HL-60/S4 treated with phorbol 12-myristate 13-acetate at 8.2 ng/mL for 4 days and 3 days (cell line): ENCODE results near the gene PRR29.
"Not testable (repeated sequence)": the region's sequence is repeated elsewhere in the genome, so short reads cannot be mapped to it uniquely, and the experiment has no call there.

Experiments used
- in situ Hi-C: fragments of 300-500 bp; cut with MboI; formaldehyde crosslinking; loops from 2 replicates; pipeline ENCODE4 v1.15.0; 2022; ENCODE audit warnings: low sequenced_read_pairs

PRR29 gene

DNA sequence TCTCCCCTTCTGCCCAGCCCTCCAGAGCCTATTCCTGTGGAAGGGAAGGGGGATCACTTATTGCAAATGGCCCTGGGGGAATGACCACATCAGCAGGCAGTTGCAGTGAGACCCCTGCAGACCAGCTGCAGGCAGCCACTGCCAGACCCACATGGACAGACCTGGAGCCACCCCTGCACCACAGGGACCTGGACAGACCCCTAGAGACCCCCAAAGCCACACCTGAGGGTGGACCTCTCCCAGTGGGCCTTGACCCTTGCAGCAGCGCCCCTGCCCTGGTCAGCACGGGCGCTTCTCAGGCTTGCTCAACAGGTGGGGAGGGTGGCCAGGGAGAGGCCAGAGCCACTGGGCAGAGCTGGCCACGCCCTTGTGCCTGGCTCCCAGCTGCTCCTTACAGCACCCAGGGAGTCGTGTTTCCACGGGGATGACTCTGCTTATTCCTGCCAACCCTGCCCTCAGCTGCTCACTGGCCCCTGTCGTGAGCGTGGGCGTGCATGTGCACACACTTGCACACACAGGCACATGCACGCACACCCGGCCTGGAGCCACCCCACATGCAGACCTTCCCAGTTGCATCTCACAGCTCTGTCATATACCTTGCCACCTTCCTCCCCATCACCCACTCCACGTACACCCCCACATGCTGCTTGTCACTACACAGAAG lies 24.1 kb upstream of the PRR29 start:
- in situ Hi-C loops, result no loop called here

- in situ Hi-C loops, result no loop called here
Measured at GRCh38 chr17:63974594-63975192, 23.5 kb upstream of the PRR29 start.

DNA sequence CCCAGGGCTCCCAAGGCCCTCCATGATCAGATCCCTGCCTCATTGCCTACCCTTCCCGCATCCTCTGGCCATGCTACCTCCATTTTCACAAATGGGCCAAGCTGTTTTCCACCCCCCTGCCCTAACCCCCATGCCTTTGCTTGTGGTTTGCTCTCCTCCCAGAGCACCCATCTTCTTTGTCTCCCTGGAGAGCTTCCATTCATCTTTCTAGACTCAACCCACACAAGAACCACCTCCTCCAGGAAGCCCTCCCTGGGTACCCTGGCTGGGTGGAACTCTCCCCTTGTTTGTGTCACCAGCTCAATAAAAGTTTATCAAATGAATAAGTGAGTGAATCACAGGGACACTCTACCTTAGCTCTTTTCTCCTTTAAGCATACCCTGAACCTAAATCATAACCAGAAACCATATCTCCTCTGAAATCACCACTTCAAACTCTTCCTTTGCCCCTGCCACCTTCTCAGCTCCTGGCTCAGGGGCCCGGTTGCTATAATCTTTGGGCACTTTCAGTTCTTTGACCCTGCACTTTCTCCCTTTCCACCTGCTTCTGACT lies 22.5 kb upstream of the PRR29 start:
- in situ Hi-C loops, result no loop called here

DNA sequence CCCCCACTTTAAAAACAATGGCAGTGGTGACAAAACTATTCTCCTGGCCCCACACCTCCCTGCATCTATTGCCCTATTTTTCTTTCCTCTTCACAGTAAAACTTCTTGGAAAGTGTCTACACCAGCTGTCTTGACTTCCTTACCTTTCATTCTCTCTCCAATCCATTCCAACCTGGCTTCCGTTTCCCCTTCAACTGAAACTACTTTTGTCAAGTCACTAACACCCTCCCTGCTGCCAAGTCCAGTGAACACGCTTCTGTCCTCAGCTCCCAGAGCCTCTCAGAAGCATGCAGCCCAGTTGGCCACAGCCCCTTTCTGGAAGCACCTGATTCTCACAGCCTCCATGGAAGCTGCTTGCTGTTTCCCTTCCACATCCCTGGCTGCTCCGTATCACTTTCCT lies 21.4 kb upstream of the PRR29 start:
- in situ Hi-C loops, result no loop called here

DNA sequence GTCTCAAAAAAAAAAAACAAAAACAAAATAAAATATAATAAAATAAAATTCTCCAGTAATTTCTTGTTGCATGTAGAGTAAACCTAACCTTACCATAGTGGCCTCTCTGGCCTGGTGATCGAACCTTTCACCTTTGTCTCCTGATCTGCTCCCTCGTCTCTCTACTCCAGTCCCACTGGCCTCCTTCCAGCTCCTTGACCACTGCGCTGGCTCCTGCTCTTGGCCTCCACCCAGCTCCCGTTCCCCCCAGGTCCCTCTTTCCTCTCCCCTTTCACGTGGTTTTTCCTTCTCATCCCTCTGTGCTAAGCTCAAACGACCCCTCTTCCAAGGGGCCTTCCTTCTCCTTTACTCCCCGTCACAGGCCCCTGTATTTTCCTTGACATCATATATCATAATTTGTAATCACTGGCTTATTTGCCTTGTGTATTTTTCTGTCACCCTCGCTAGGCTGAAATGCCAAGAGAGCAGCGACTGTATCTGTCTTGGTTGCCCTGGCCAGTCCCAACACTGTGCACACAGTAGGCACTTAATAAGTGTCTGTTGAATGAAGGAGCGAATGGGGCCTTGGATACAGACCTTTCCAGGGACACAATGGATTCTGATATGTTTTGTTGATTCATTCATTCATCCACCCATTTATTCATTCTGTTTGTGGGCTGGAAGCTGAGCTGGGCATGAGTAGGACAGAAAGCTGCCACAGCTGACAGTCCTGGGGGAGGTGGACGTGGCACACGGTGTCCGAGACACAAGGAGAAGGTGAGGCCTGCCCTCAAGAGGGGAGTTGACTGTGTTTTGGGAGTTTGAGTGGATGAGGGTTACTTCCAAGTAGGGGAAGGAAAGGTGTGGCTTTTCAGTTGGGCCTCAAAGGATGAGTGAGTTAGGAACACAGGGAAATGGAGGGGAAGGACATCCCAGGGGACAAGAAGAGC lies 19.6 kb upstream of the PRR29 start:
- in situ Hi-C loops, result no loop called here

GRCh38 chr17:63982641-63983040 lies 15.5 kb upstream of the PRR29 start:
- in situ Hi-C loops, result not testable (repeated sequence)

DNA sequence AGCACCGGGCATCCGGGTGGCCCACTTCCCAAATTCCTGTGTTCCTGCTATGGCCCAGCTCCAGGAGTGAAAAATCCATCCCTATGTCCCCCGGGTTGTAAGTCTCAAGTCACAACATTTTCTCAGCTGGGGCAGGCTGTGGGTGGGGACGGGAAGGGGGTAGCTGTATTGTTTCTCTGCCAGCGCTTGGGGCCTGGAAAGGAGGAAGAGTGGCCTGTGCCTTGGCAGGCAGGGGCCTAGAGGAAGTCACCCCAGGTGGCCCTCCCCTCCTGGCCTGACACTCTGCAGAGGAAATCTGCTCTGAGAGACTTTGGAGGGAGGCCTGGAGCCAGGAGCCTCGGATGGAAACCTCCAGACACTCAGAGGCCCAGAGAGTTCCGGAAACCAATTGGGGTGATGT lies 14.8 kb upstream of the PRR29 start:
- in situ Hi-C loops, result no loop called here

DNA sequence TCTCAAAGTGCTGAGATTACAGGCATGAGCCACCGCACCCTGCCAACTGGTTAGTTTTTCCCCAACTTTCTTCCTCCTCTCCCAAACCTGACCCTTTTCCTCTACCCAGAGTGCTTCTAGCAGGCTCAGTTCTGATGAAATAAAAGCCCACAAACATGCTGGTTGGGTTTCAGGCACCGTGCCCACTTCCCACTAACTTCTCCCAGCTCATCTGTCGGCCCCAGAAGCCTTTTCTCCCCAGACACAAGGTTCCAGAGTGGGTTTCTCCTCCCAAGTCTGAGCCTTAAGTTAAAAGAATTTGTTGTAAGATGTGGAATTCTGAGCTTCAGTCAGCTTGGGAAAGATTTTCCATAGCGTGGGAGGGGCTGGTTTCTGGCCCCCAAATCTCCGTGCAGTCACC lies 13.9 kb upstream of the PRR29 start:
- in situ Hi-C loops, result no loop called here

- in situ Hi-C loops, result no loop called here
Measured at GRCh38 chr17:63984651-63985386, 13.3 kb upstream of the PRR29 start.

DNA sequence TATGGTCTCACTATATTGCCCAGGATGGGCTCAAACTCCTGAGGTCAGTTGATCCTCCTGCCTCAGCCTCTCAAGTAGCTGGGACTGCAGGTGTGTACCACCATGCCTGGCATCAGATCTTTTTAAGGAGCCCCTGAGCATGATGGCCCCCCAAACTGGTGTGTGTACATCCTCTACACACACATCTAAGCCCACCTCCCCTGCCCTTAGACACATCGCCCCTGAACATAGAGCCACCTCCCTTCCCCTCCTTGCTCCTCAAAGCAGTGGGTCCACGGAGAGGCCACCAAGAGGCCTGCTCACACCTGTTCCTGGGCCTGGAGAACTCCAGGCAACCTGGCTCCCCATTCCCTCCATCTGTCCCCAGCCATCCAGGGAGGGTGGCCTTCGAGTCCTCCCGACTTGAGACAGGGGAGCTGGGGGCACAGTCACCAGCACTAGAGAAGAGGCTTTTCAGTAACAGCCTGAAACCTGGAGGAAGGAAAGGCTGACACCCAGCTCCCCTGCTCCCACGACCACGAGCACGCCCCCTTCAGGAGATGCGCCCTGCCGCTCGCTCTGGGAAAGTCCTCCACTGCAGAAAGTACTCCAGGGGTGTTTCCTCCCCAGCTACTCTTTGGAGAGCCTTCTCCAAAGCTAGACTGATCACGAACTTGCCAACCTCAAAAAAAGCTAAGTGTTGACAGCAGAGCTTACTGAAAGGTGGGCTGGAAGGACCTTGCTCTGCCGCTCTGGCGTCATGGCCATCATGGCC lies 12.6 kb upstream of the PRR29 start:
- in situ Hi-C loops, result no loop called here

DNA sequence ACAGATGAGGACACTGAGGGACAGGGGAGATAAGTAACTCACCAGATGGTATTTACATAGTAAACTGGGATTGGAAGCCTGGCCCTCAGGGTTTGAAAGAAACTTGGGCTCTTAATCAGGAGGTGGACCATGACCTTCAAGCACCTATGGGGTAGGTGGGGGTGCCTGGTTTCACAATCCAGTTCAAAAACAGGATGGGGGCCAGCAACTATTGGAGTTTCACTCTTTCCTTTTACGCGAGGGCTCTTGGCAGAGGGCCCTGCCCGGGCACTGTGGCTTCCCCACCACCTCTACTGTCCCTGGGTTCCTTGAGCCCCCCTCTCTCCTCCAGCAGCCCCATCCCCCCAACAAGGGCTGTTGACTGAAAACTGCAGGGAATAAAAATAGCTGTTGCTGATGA lies 11.3 kb upstream of the PRR29 start:
- in situ Hi-C loops, result no loop called here

DNA sequence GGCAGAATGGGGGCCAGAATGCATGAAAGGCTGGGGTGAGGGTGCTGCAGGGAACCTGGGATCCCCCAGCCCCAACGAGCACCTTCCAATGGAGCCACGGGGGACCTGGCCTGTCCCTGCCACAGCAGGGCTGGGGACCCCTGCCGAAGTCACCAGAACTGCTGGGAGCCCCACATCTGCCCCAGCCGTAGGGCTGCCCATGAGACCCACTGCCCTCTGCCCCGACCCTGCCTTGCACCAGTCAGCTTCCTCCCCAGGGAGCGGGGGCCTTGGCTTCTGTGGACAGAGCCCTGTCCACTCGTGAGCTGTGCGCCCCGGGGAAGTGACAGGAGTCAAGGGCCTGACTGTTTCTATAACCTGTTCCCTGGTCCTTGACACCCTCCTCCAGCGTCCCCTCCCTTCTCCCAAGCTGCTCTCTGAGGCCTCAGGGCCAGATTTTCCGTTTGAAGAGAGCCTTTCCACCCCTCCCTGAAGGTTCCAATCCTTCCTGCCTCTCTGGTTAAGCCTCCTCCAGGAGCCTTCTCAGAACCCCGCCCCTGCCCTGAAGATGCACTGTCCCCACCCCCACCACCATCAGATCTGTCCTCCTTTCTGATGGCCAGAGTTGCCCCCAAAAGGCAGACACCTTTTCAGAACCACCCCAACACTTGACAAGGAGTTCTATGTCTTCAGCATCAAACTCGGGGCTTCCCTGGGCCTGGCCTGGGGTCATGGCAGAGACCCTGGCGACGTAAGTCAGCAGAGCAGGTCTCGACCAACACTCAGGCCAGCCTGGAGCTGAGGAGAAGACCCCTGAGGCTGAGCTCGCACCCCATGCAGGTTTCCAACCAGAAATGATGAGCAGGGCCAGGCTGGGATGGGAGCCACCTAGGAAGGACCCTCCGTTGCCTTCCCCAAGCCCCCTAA lies 10.7 kb upstream of the PRR29 start:
- in situ Hi-C loops, result no loop called here

- in situ Hi-C loops, result no loop called here
Measured at GRCh38 chr17:63988127-63988478, 10.0 kb upstream of the PRR29 start.

DNA sequence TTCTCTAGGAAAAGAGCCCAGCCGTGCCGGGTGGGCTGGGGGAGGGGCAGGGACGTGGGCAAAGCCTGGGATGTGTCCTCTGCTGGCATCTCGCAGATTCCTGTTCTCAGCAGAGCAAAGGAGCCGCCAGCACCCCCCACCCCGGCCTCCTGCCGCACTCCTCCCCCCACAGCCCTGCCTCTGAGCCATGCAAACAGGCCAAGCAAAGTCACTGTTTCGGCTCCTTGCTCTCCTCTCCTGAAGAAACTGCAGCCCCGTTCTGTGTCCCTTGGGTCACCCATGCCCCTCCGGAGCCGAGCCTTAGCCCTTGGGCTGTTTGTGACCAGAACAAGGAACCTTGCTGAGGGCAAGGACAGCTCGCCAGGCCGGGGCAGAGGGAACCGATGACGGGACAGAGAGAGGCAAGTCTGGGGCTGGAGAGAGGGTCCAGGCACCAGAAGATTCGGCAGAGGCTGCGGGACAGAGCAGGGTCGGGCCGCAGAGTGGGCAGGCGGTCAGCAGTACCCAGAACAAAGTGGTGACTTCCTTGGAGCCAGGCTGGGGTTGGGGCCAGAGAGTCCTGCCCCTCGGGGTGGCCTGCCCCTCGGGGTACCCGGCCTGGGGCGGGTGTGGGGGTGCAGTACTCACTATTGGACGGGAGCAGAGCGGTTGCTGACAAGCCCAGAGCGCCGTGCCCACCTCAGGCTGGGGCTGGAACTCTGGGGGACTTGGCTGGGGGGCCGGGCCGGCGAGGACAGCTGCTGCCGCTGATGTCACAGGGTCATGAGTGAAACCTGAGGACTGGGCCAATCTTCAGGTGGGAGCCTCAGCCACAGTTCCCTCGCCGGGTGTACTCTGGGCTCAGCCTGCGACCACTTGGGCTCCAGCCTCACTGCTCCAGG lies 9.2 kb upstream of the PRR29 start:
- in situ Hi-C loops, result no loop called here

DNA sequence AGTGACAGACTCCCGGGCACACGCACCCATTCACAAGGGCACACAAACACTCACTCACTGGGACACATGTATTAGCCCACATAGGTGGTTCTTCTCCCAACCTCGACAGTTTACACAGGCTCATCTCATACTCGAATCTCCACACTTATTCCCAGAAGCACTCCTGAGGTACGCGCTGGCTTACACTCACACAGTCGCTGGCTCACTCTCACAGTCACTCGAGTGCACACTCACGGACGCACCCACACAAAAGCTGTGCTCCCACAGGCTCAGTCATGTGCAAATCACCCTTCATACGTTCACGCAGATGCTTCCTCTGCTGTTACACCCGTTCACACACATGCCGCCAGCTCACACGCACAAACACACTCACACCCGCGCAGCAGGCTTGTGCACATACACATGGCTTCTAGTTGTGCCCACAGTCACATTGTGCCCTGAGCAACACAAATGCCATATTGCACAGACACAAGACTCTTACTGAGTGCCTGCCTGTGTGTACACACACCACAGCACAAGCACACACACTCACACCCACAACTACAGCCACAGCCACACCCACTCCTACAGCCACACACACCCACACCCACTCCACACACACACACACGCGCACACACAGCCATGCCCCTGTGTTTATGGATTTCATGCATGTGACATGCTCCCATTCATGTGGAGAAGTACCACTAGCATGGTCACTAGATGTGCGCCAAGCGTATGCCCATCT lies 8.4 kb upstream of the PRR29 start:
- in situ Hi-C loops, result no loop called here

- in situ Hi-C loops, result no loop called here
Measured at GRCh38 chr17:63991611-63992010, 6.5 kb upstream of the PRR29 start.

GRCh38 chr17:63993368-63993985 lies 4.7 kb upstream of the PRR29 start:
- in situ Hi-C loops, result no loop called here
